ENCODE measurements around the gene PANK2. TPM values are rescaled to one million over a fixed set of nuclear protein-coding genes. Genes with fewer than 3 reads are reported as not detected.

PANK2 gene
- total RNA-seq, 1 experiment from 2014 or later, result 50.8 TPM

GRCh38 chr20:3898639-3899038 lies 9.5 kb downstream of the PANK2 start:
- intact Hi-C loops (cut with micrococcal nuclease), result loop anchor here (1.0 kb wide), 1 partner anchor 8 kb away; no protein-coding TSS in a partner anchor
- no peak overlapping the region for H3K4me3 ChIP-seq (ENCODE audit: low read length)
- H3K27ac ChIP-seq (ENCODE audit: low read length), result no peak overlapping the region
- no peak overlapping the region for H2AFZ ChIP-seq (ENCODE audit: low read length)
- no peak for ATAC-seq
- no peak overlapping the region for H3K9ac ChIP-seq (ENCODE audit: low read length)
- CTCF ChIA-PET, result no interaction called here
- H3K4me2 ChIP-seq (ENCODE audit: low read length), result no peak overlapping the region
- peak; percentile 17 for DNase-seq
- no TSS peak for BruUV-seq (replicated peaks)
- no peaks in the 10 kb centered on the region for H3K9me3 ChIP-seq (ENCODE audit: low read length)
- peaks cover 79% of the 10 kb centered on the region for H4K20me1 ChIP-seq (ENCODE audit: low read length)
- peaks cover 21% of the 10 kb centered on the region for H3K4me1 ChIP-seq (ENCODE audit: insufficient read depth, low read length)
- H3K27me3 ChIP-seq (ENCODE audit: low read length), result no peaks in the 10 kb centered on the region
- H3K79me2 ChIP-seq (ENCODE audit: low read length), result peaks cover 100% of the 10 kb centered on the region
- POLR2A ChIA-PET (ENCODE audit: unreplicated experiment), result no interaction called here
- H3F3A ChIP-seq (ENCODE audit: low read length, unreplicated experiment), result no peaks in the 10 kb centered on the region
- peaks cover 23% of the 10 kb centered on the region for H3K36me3 ChIP-seq (ENCODE audit: low read depth, low read length)
- TF ChIP-seq EZH2phosphoT487 (IDR thresholded peaks at IDR 0.05; ENCODE audit: borderline replicate concordance, low read length) (no peak), EZH2 (IDR thresholded peaks at IDR 0.05; ENCODE audit: low read length, unreplicated experiment) (no peak)
- TF ChIP-seq, protein P1, sequence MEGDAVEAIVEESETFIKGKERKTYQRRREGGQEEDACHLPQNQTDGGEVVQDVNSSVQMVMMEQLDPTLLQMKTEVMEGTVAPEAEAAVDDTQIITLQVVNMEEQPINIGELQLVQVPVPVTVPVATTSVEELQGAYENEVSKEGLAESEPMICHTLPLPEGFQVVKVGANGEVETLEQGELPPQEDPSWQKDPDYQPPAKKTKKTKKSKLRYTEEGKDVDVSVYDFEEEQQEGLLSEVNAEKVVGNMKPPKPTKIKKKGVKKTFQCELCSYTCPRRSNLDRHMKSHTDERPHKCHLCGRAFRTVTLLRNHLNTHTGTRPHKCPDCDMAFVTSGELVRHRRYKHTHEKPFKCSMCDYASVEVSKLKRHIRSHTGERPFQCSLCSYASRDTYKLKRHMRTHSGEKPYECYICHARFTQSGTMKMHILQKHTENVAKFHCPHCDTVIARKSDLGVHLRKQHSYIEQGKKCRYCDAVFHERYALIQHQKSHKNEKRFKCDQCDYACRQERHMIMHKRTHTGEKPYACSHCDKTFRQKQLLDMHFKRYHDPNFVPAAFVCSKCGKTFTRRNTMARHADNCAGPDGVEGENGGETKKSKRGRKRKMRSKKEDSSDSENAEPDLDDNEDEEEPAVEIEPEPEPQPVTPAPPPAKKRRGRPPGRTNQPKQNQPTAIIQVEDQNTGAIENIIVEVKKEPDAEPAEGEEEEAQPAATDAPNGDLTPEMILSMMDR (conservative IDR thresholded peaks at IDR 0.05; ENCODE audit: low read depth, low read length), result no peak
- no peaks in the 10 kb centered on the region for H3K9me2 ChIP-seq (replicated peaks; ENCODE audit: low read length)

DNA sequence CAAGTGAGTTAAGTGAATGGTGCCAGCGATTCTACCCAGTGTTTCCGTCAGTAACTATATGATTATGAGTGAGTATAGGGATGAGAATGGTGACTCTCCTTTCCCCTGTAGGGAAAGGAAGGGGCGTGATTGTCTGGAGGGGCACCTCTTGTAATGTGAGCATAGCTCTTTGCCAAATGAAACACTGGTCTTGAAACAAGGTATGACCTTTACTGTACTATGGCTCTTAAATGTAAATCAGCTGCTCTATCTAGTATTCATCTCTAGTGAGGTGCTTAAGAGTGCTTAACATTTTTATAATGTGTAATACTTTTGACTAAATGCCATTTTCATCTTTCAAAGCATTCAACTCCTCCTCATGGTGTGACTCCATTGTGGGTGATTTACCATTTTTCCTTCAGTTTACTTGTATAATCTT lies 11.0 kb downstream of the PANK2 start:
- peak; percentile 65 for ATAC-seq
- POLR2A ChIA-PET (ENCODE audit: unreplicated experiment), result no interaction called here
- peaks cover 4% of the 10 kb centered on the region for H3F3A ChIP-seq (ENCODE audit: low read length, unreplicated experiment)
- no peak overlapping the region for H3K4me3 ChIP-seq (ENCODE audit: low read length)
- H3K9ac ChIP-seq (ENCODE audit: low read length), result no peak overlapping the region
- no peak overlapping the region for H3K4me2 ChIP-seq (ENCODE audit: low read length)
- peaks cover 100% of the 10 kb centered on the region for H3K79me2 ChIP-seq (ENCODE audit: low read length)
- H3K9me2 ChIP-seq (replicated peaks; ENCODE audit: low read length), result no peaks in the 10 kb centered on the region
- peak; percentile 28 for DNase-seq
- no TSS peak for BruUV-seq (replicated peaks)
- H3K27me3 ChIP-seq (ENCODE audit: low read length), result no peaks in the 10 kb centered on the region
- H4K20me1 ChIP-seq (ENCODE audit: low read length), result peaks cover 84% of the 10 kb centered on the region
- H3K9me3 ChIP-seq (ENCODE audit: low read length), result no peaks in the 10 kb centered on the region
- no peak overlapping the region for H3K27ac ChIP-seq (ENCODE audit: low read length)
- CTCF ChIA-PET, result no interaction called here
- TF ChIP-seq EZH2 (IDR thresholded peaks at IDR 0.05; ENCODE audit: low read length, unreplicated experiment) (no peak), EZH2phosphoT487 (IDR thresholded peaks at IDR 0.05; ENCODE audit: borderline replicate concordance, low read length) (no peak)
- TF ChIP-seq, protein P1 (conservative IDR thresholded peaks at IDR 0.05; ENCODE audit: low read depth, low read length), result no peak
- intact Hi-C loops (cut with micrococcal nuclease), result no loop called here
- H3K36me3 ChIP-seq (ENCODE audit: low read depth, low read length), result peaks cover 19% of the 10 kb centered on the region
- H3K4me1 ChIP-seq (ENCODE audit: insufficient read depth, low read length), result peaks cover 20% of the 10 kb centered on the region
- no peak overlapping the region for H2AFZ ChIP-seq (ENCODE audit: low read length)

DNA sequence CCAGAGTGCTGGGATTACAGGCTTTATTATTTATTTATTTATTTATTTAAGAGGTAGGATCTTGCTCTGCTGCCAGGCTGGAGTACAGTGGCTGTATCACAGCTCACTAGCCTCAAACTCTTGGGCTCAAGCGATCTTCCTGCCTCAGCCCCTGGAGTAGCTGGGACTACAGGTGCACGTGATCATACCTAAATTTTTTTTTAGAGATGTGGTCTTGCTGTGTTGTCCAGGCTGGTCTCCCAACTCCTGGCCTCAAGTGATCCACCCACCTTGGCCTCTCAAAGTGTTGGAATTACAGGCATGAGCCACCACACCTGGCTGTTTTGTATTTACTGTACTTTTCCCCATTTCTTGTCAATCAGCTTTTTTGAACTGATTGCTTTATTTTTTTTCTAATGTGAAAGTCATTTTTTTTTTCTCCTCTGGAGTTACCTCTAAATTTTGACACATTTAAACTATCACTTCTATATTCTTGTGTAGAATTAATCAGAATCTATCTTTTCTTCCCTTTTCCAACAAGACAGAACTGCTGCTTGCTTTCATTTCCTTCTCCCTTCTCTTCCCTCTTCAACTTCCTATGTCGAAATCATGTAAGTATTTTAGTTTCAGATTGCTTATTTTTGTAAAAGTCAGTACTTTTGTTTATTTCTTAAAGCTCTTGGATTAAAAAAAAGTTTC lies 12.0 kb downstream of the PANK2 start:
- BruUV-seq (replicated peaks), result no TSS peak
- no peaks in the 10 kb centered on the region for H3K9me2 ChIP-seq (replicated peaks; ENCODE audit: low read length)
- peaks cover 80% of the 10 kb centered on the region for H4K20me1 ChIP-seq (ENCODE audit: low read length)
- no peak overlapping the region for H3K9ac ChIP-seq (ENCODE audit: low read length)
- ChIA-PET POLR2A (ENCODE audit: unreplicated experiment) (no interaction called here), CTCF (no interaction called here)
- H3K27ac ChIP-seq (ENCODE audit: low read length), result no peak overlapping the region
- no peak overlapping the region for H3K4me3 ChIP-seq (ENCODE audit: low read length)
- TF ChIP-seq EZH2phosphoT487 (IDR thresholded peaks at IDR 0.05; ENCODE audit: borderline replicate concordance, low read length) (no peak), EZH2 (IDR thresholded peaks at IDR 0.05; ENCODE audit: low read length, unreplicated experiment) (no peak)
- TF ChIP-seq, protein P1 (conservative IDR thresholded peaks at IDR 0.05; ENCODE audit: low read depth, low read length), result no peak
- DNase-seq (no peak), ATAC-seq (no peak)
- H3K36me3 ChIP-seq (ENCODE audit: low read depth, low read length), result peaks cover 13% of the 10 kb centered on the region
- H2AFZ ChIP-seq (ENCODE audit: low read length), result no peak overlapping the region
- no peaks in the 10 kb centered on the region for H3K27me3 ChIP-seq (ENCODE audit: low read length)
- peaks cover 4% of the 10 kb centered on the region for H3F3A ChIP-seq (ENCODE audit: low read length, unreplicated experiment)
- no peak overlapping the region for H3K4me2 ChIP-seq (ENCODE audit: low read length)
- H3K79me2 ChIP-seq (ENCODE audit: low read length), result peaks cover 100% of the 10 kb centered on the region
- H3K4me1 ChIP-seq (ENCODE audit: insufficient read depth, low read length), result peaks cover 20% of the 10 kb centered on the region
- H3K9me3 ChIP-seq (ENCODE audit: low read length), result no peaks in the 10 kb centered on the region
- intact Hi-C loops (cut with micrococcal nuclease), result no loop called here

Measured in PC-3 (cell line).